ENCODE results near the gene TMEM163. TPM values are rescaled to one million over a fixed set of nuclear protein-coding genes. Genes with fewer than 3 reads are reported as not detected.

Gene TMEM163
- total RNA-seq, 1 experiment from 2014 or later = 0.94 TPM

DNA sequence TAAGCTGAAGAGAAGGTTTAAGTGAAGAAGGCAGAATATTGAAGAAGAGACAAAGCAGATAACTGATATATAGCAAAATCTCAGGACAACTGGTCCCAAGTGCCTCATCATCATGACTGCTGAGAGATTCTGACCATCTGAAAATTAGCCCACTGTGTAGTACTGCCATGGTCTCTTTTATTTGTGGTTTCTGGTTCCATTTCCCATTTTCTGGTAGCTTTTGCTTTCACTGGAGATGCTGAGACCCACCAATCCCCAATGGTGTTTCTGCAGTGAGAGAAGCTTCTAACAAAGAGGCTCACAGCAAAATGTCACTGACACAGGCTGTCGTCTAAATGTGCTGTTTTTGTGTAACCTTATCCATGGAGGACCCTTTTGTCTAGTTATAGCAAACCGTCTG, 79.5 kb downstream of the TMEM163 start:
- Mint-ChIP-seq H3K9me3 (no peaks in the 10 kb centered on the region), H3K27ac (no peak overlapping the region), H3K4me1 (no peaks in the 10 kb centered on the region), H3K27me3 (ENCODE audit: low read depth) (no peaks in the 10 kb centered on the region), H3K36me3 (no peaks in the 10 kb centered on the region), H3K4me3 (no peak overlapping the region)
- TF ChIP-seq, protein P1, sequence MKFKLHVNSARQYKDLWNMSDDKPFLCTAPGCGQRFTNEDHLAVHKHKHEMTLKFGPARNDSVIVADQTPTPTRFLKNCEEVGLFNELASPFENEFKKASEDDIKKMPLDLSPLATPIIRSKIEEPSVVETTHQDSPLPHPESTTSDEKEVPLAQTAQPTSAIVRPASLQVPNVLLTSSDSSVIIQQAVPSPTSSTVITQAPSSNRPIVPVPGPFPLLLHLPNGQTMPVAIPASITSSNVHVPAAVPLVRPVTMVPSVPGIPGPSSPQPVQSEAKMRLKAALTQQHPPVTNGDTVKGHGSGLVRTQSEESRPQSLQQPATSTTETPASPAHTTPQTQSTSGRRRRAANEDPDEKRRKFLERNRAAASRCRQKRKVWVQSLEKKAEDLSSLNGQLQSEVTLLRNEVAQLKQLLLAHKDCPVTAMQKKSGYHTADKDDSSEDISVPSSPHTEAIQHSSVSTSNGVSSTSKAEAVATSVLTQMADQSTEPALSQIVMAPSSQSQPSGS (CRISPR knock-in tag; IDR thresholded peaks at IDR 0.05; ENCODE audit: borderline replicate concordance, low read depth) = no peak
- TF ChIP-seq ZNF416 (CRISPR knock-in tag; IDR thresholded peaks at IDR 0.05) (no peak), ESRRA (CRISPR knock-in tag; IDR thresholded peaks at IDR 0.05; ENCODE audit: borderline replicate concordance) (no peak), SMAD3 (CRISPR knock-in tag; IDR thresholded peaks at IDR 0.05; ENCODE audit: borderline replicate concordance) (no peak)
- TF ChIP-seq, protein P2, sequence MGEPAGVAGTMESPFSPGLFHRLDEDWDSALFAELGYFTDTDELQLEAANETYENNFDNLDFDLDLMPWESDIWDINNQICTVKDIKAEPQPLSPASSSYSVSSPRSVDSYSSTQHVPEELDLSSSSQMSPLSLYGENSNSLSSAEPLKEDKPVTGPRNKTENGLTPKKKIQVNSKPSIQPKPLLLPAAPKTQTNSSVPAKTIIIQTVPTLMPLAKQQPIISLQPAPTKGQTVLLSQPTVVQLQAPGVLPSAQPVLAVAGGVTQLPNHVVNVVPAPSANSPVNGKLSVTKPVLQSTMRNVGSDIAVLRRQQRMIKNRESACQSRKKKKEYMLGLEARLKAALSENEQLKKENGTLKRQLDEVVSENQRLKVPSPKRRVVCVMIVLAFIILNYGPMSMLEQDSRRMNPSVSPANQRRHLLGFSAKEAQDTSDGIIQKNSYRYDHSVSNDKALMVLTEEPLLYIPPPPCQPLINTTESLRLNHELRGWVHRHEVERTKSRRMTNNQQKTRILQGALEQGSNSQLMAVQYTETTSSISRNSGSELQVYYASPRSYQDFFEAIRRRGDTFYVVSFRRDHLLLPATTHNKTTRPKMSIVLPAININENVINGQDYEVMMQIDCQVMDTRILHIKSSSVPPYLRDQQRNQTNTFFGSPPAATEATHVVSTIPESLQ (CRISPR knock-in tag; IDR thresholded peaks at IDR 0.05) = no peak
- TF ChIP-seq, protein P3, sequence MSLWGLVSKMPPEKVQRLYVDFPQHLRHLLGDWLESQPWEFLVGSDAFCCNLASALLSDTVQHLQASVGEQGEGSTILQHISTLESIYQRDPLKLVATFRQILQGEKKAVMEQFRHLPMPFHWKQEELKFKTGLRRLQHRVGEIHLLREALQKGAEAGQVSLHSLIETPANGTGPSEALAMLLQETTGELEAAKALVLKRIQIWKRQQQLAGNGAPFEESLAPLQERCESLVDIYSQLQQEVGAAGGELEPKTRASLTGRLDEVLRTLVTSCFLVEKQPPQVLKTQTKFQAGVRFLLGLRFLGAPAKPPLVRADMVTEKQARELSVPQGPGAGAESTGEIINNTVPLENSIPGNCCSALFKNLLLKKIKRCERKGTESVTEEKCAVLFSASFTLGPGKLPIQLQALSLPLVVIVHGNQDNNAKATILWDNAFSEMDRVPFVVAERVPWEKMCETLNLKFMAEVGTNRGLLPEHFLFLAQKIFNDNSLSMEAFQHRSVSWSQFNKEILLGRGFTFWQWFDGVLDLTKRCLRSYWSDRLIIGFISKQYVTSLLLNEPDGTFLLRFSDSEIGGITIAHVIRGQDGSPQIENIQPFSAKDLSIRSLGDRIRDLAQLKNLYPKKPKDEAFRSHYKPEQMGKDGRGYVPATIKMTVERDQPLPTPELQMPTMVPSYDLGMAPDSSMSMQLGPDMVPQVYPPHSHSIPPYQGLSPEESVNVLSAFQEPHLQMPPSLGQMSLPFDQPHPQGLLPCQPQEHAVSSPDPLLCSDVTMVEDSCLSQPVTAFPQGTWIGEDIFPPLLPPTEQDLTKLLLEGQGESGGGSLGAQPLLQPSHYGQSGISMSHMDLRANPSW (CRISPR knock-in tag; conservative IDR thresholded peaks at IDR 0.05; ENCODE audit: low read depth) = no peak
- POLR2A ChIA-PET = no interaction called here
- DNase-seq (ENCODE audit: low spot score) = no peak
- no peak for ATAC-seq
- CTCF ChIA-PET = no interaction called here

DNA sequence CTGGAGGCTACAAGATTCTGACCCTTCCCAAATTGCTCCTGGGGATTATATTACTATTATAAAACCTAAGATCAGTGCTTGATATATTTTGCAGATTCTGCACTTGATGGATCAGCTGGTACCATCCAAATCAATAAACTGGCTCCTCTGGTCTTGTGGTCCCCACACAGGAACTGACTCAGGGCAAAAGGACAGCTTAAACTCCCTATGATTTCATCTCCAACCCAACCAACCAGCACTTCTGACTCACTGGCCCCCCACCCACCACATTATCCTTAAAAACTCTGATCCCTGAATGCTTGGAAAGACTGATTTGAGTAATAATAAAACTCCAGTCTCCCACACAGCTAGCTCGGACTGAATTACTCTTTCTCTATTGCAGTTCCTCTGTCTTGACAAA, 82.1 kb downstream of the TMEM163 start:
- H3K27ac Mint-ChIP-seq = no peak overlapping the region
- no peaks in the 10 kb centered on the region for H3K27me3 Mint-ChIP-seq (ENCODE audit: low read depth)
- CTCF ChIA-PET = no interaction called here
- TF ChIP-seq FOXK1 (CRISPR knock-in tag; IDR thresholded peaks at IDR 0.05) = no peak
- TF ChIP-seq, protein P4, sequence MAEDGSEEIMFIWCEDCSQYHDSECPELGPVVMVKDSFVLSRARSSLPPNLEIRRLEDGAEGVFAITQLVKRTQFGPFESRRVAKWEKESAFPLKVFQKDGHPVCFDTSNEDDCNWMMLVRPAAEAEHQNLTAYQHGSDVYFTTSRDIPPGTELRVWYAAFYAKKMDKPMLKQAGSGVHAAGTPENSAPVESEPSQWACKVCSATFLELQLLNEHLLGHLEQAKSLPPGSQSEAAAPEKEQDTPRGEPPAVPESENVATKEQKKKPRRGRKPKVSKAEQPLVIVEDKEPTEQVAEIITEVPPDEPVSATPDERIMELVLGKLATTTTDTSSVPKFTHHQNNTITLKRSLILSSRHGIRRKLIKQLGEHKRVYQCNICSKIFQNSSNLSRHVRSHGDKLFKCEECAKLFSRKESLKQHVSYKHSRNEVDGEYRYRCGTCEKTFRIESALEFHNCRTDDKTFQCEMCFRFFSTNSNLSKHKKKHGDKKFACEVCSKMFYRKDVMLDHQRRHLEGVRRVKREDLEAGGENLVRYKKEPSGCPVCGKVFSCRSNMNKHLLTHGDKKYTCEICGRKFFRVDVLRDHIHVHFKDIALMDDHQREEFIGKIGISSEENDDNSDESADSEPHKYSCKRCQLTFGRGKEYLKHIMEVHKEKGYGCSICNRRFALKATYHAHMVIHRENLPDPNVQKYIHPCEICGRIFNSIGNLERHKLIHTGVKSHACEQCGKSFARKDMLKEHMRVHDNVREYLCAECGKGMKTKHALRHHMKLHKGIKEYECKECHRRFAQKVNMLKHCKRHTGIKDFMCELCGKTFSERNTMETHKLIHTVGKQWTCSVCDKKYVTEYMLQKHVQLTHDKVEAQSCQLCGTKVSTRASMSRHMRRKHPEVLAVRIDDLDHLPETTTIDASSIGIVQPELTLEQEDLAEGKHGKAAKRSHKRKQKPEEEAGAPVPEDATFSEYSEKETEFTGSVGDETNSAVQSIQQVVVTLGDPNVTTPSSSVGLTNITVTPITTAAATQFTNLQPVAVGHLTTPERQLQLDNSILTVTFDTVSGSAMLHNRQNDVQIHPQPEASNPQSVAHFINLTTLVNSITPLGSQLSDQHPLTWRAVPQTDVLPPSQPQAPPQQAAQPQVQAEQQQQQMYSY (CRISPR knock-in tag; IDR thresholded peaks at IDR 0.05) = no peak
- DNase-seq (ENCODE audit: low spot score) = no peak
- H3K36me3 Mint-ChIP-seq = no peaks in the 10 kb centered on the region
- H3K4me1 Mint-ChIP-seq = no peaks in the 10 kb centered on the region
- no peak for ATAC-seq
- no peak overlapping the region for H3K4me3 Mint-ChIP-seq
- H3K9me3 Mint-ChIP-seq = no peaks in the 10 kb centered on the region
- POLR2A ChIA-PET = no interaction called here

DNA sequence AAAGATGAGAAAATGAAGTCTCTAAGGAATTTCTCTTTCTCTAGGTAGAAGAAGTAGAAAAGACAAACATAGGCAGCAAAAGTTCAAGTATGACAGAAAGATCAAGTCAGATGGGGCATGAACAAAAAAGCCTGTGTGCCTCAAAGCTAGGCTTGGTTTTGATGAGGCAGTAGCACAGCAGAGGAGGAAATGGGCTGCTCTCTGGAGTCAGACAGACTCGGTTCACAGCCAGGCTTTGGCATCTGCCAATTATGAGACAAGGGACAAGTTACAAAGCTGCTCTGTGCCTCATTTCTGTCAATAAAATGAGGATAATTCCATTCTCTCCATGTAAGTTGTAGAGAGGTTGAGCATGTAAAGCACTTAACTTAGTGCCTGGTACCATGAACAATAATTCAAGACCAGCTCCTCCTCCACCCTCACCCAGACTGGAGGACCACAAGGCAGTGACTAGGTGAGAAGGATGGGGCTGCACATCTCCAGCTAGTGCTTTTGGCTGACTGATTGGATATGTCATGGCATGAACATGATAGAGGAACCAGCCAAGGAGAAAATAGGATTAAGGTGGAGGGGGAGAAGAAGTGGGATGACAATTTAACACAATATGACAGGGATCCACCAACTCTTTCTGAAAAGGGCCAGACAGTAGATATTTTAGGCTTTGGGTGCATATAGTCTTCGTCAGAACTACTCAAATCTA, 84.6 kb downstream of the TMEM163 start:
- ChIA-PET POLR2A (no interaction called here), CTCF (no interaction called here)
- DNase-seq (ENCODE audit: low spot score) = no peak
- Mint-ChIP-seq H3K36me3 (no peaks in the 10 kb centered on the region), H3K4me1 (no peaks in the 10 kb centered on the region), H3K27me3 (ENCODE audit: low read depth) (no peaks in the 10 kb centered on the region), H3K9me3 (no peaks in the 10 kb centered on the region), H3K27ac (no peak overlapping the region), H3K4me3 (no peak overlapping the region)
- ATAC-seq = no peak
- TF ChIP-seq JAZF1 (CRISPR knock-in tag; IDR thresholded peaks at IDR 0.05) (no peak), NFYB (CRISPR knock-in tag; conservative IDR thresholded peaks at IDR 0.05; ENCODE audit: low read depth) (no peak), RELA (CRISPR knock-in tag; IDR thresholded peaks at IDR 0.05; ENCODE audit: borderline replicate concordance) (no peak), ZNF219 (CRISPR knock-in tag; IDR thresholded peaks at IDR 0.05; ENCODE audit: borderline replicate concordance) (no peak), TP53 (CRISPR knock-in tag; IDR thresholded peaks at IDR 0.05) (no peak), EMX1 (CRISPR knock-in tag; IDR thresholded peaks at IDR 0.05) (no peak), GTF2I (CRISPR knock-in tag; conservative IDR thresholded peaks at IDR 0.05) (no peak), GRHL2 (CRISPR knock-in tag; IDR thresholded peaks at IDR 0.05; ENCODE audit: insufficient replicate concordance, severe bottlenecking) (no peak)
- TF ChIP-seq, protein P5, sequence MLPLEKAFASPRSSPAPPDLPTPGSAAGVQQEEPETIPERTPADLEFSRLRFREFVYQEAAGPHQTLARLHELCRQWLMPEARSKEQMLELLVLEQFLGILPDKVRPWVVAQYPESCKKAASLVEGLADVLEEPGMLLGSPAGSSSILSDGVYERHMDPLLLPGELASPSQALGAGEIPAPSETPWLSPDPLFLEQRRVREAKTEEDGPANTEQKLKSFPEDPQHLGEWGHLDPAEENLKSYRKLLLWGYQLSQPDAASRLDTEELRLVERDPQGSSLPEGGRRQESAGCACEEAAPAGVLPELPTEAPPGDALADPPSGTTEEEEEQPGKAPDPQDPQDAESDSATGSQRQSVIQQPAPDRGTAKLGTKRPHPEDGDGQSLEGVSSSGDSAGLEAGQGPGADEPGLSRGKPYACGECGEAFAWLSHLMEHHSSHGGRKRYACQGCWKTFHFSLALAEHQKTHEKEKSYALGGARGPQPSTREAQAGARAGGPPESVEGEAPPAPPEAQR (CRISPR knock-in tag; IDR thresholded peaks at IDR 0.05) = no peak
- TF ChIP-seq, protein P1 (CRISPR knock-in tag; IDR thresholded peaks at IDR 0.05; ENCODE audit: borderline replicate concordance, low read depth) = no peak
- TF ChIP-seq, protein P6, sequence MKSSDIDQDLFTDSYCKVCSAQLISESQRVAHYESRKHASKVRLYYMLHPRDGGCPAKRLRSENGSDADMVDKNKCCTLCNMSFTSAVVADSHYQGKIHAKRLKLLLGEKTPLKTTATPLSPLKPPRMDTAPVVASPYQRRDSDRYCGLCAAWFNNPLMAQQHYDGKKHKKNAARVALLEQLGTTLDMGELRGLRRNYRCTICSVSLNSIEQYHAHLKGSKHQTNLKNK (CRISPR knock-in tag; IDR thresholded peaks at IDR 0.05) = no peak

Data from WTC11 (cell line).